ENCODE data around the gene THBS3.
"Not testable (repeated sequence)": the region's sequence is repeated elsewhere in the genome, so short reads cannot be mapped to it uniquely, and the experiment has no call there.

The THBS3 gene

GRCh38 chr1:155192346-155193274 is 15.1 kb downstream of the THBS3 start:
- TF ChIP-seq CTCF (IDR thresholded peaks at IDR 0.05; ENCODE audit: poor library complexity, severe bottlenecking): no peak
- Histone ChIP-seq H3K4me3 (ENCODE audit: severe bottlenecking) (peak overlapping the region; percentile 36), H3K27ac (ENCODE audit: poor library complexity, severe bottlenecking) (peak overlapping the region; percentile 92), H3K36me3 (ENCODE audit: low read depth) (0 out of 2 replicates have a peak, but pooled peaks cover 3% of the 10 kb centered on the region), H3K9me3 (ENCODE audit: severe bottlenecking) (no peaks in the 10 kb centered on the region), H3K4me1 (ENCODE audit: insufficient read depth, poor library complexity, severe bottlenecking) (peaks cover 3% of the 10 kb centered on the region), H3K27me3 (ENCODE audit: insufficient read depth, poor library complexity, severe bottlenecking) (no peaks in the 10 kb centered on the region)
- DNase-seq (ENCODE audit: low spot score) (no peak), ATAC-seq (ENCODE audit: low read depth) (no peak)

DNA sequence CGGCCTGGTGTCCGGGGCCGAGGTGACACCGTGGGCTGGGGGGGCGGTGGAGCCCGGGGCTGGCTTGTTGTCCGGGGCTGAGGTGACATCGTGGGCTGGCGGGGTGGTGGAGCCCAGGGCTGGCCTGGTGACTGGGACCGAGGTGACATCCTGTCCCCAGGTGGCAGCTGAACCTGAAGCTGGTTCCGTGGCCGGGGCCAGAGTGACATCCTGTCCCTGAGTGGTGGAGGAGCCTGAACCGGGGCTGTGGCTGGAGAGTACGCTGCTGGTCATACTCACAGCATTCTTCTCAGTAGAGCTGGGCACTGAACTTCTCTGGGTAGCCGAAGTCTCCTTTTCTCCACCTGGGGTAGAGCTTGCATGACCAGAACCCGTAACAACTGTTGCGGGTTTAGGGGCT is 15.8 kb downstream of the THBS3 start:
- no peak for DNase-seq (ENCODE audit: low spot score)
- H3K4me1 ChIP-seq (ENCODE audit: insufficient read depth, poor library complexity, severe bottlenecking): peaks cover 3% of the 10 kb centered on the region
- H3K9me3 ChIP-seq (ENCODE audit: severe bottlenecking): no peaks in the 10 kb centered on the region
- H3K4me3 ChIP-seq (ENCODE audit: severe bottlenecking): no peak overlapping the region
- ATAC-seq (ENCODE audit: low read depth): no peak
- H3K27ac ChIP-seq (ENCODE audit: poor library complexity, severe bottlenecking): peak overlapping the region; percentile 92
- no peak for TF ChIP-seq CTCF (IDR thresholded peaks at IDR 0.05; ENCODE audit: poor library complexity, severe bottlenecking)
- 0 out of 2 replicates have a peak, but pooled peaks cover 3% of the 10 kb centered on the region for H3K36me3 ChIP-seq (ENCODE audit: low read depth)
- no peaks in the 10 kb centered on the region for H3K27me3 ChIP-seq (ENCODE audit: insufficient read depth, poor library complexity, severe bottlenecking)

GRCh38 chr1:155189926-155190325 is 17.8 kb downstream of the THBS3 start:
- H3K27ac ChIP-seq (ENCODE audit: poor library complexity, severe bottlenecking); H3K36me3 ChIP-seq (ENCODE audit: low read depth); H3K27me3 ChIP-seq (ENCODE audit: insufficient read depth, poor library complexity, severe bottlenecking); DNase-seq (ENCODE audit: low spot score); H3K9me3 ChIP-seq (ENCODE audit: severe bottlenecking); H3K4me3 ChIP-seq (ENCODE audit: severe bottlenecking); ATAC-seq (ENCODE audit: low read depth); H3K4me1 ChIP-seq (ENCODE audit: insufficient read depth, poor library complexity, severe bottlenecking): not testable (repeated sequence)

DNA sequence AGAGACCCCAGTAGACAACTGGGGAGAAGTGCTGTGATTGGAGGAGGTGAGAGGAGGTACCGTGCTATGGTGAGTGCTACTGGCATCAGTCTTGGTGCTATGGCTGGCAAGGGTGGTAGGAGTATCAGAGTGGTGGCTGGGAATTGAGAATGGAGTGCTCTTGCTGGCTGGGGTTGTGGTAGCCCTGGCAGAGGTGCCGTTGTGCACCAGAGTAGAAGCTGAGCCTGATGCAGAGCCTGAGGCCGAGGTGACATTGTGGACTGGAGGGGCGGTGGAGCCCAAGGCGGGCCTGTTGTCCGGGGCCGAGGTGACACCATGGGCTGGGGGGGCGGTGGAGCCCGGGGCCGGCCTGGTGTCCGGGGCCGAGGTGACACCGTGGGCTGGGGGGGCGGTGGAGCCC is 19.4 kb downstream of the THBS3 start:
- H3K27me3 ChIP-seq (ENCODE audit: insufficient read depth, poor library complexity, severe bottlenecking): no peaks in the 10 kb centered on the region
- no peak for TF ChIP-seq CTCF (IDR thresholded peaks at IDR 0.05; ENCODE audit: poor library complexity, severe bottlenecking)
- H3K4me1 ChIP-seq (ENCODE audit: insufficient read depth, poor library complexity, severe bottlenecking): peaks cover 3% of the 10 kb centered on the region
- ATAC-seq (ENCODE audit: low read depth) (peak; percentile 20; the same call in 1 of the 3 replicates), DNase-seq (ENCODE audit: low spot score) (peak; percentile 32)
- no peaks in the 10 kb centered on the region for H3K36me3 ChIP-seq (ENCODE audit: low read depth)
- H3K4me3 ChIP-seq (ENCODE audit: severe bottlenecking): no peak overlapping the region
- no peaks in the 10 kb centered on the region for H3K9me3 ChIP-seq (ENCODE audit: severe bottlenecking)
- H3K27ac ChIP-seq (ENCODE audit: poor library complexity, severe bottlenecking): no peak overlapping the region

DNA sequence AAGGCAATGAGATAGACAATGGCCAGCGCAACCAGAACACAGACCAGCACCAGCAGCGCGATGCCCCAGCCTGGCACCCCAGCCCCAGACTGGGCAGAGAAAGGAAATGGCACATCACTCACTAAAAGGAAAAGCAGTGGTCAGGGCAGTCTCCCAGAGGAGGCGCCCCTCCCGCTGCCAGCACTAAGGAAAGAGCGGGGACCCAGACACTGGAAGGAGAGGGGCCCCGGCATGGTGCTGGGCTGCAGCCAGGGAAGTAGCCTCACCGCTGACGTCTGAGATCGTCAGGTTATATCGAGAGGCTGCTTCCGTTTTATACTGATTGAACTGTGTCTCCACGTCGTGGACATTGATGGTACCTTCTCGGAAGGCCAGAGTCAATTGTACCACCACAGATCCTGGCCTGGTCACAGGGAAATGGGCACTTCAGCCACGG is 20.2 kb downstream of the THBS3 start:
- H3K9me3 ChIP-seq (ENCODE audit: severe bottlenecking): no peaks in the 10 kb centered on the region
- H3K4me1 ChIP-seq (ENCODE audit: insufficient read depth, poor library complexity, severe bottlenecking): no peaks in the 10 kb centered on the region
- no peak for DNase-seq (ENCODE audit: low spot score)
- H3K36me3 ChIP-seq (ENCODE audit: low read depth): no peaks in the 10 kb centered on the region
- H3K27ac ChIP-seq (ENCODE audit: poor library complexity, severe bottlenecking): no peak overlapping the region
- no peaks in the 10 kb centered on the region for H3K27me3 ChIP-seq (ENCODE audit: insufficient read depth, poor library complexity, severe bottlenecking)
- no peak overlapping the region for H3K4me3 ChIP-seq (ENCODE audit: severe bottlenecking)
- no peak for TF ChIP-seq CTCF (IDR thresholded peaks at IDR 0.05; ENCODE audit: poor library complexity, severe bottlenecking)
- 0 out of 3 replicates have a peak, but pooled peaks have one; percentile 3 for ATAC-seq (ENCODE audit: low read depth)
